Measurements from ENCODE around the gene PNO1.

Gene PNO1

GRCh38 chr2:68188831-68189230 is 31.1 kb downstream of the PNO1 start:
- peaks cover 64% of the 10 kb centered on the region for H3K79me2 ChIP-seq (ENCODE audit: insufficient read depth, low read depth)
- no peak overlapping the region for H3K9ac ChIP-seq
- H3K4me3 ChIP-seq (IDR thresholded peaks at IDR 0.05; ENCODE audit: insufficient read depth, low read depth, low read length): no peak overlapping the region
- TF ChIP-seq, protein P1, sequence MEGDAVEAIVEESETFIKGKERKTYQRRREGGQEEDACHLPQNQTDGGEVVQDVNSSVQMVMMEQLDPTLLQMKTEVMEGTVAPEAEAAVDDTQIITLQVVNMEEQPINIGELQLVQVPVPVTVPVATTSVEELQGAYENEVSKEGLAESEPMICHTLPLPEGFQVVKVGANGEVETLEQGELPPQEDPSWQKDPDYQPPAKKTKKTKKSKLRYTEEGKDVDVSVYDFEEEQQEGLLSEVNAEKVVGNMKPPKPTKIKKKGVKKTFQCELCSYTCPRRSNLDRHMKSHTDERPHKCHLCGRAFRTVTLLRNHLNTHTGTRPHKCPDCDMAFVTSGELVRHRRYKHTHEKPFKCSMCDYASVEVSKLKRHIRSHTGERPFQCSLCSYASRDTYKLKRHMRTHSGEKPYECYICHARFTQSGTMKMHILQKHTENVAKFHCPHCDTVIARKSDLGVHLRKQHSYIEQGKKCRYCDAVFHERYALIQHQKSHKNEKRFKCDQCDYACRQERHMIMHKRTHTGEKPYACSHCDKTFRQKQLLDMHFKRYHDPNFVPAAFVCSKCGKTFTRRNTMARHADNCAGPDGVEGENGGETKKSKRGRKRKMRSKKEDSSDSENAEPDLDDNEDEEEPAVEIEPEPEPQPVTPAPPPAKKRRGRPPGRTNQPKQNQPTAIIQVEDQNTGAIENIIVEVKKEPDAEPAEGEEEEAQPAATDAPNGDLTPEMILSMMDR (conservative IDR thresholded peaks at IDR 0.05; ENCODE audit: low read depth, low read length): no peak
- H3K4me2 ChIP-seq: no peak overlapping the region
- H3K4me1 ChIP-seq (ENCODE audit: low read depth, poor library complexity, severe bottlenecking): peaks cover 26% of the 10 kb centered on the region
- H3K36me3 ChIP-seq (ENCODE audit: insufficient read depth): peaks cover 6% of the 10 kb centered on the region; the same call in 1 of the 2 replicates
- H3K27ac ChIP-seq: no peak overlapping the region
- H2AFZ ChIP-seq (ENCODE audit: low read depth): no peak overlapping the region
- H4K20me1 ChIP-seq (ENCODE audit: insufficient read depth): peaks cover 29% of the 10 kb centered on the region; the same call in 1 of the 2 replicates
- no peaks in the 10 kb centered on the region for H3K27me3 ChIP-seq (ENCODE audit: insufficient read depth, low read depth)

GRCh38 chr2:68189991-68190784 is 32.5 kb downstream of the PNO1 start:
- no peak overlapping the region for H3K4me3 ChIP-seq (IDR thresholded peaks at IDR 0.05; ENCODE audit: insufficient read depth, low read depth, low read length)
- H3K4me2 ChIP-seq: no peak overlapping the region
- H3K9ac ChIP-seq: no peak overlapping the region
- peaks cover 6% of the 10 kb centered on the region; the same call in 1 of the 2 replicates for H3K36me3 ChIP-seq (ENCODE audit: insufficient read depth)
- TF ChIP-seq, protein P1 (conservative IDR thresholded peaks at IDR 0.05; ENCODE audit: low read depth, low read length): no peak
- H2AFZ ChIP-seq (ENCODE audit: low read depth): no peak overlapping the region
- peaks cover 36% of the 10 kb centered on the region for H4K20me1 ChIP-seq (ENCODE audit: insufficient read depth)
- H3K27me3 ChIP-seq (ENCODE audit: insufficient read depth, low read depth): no peaks in the 10 kb centered on the region
- no peak overlapping the region for H3K27ac ChIP-seq
- H3K4me1 ChIP-seq (ENCODE audit: low read depth, poor library complexity, severe bottlenecking): peaks cover 33% of the 10 kb centered on the region
- peaks cover 78% of the 10 kb centered on the region for H3K79me2 ChIP-seq (ENCODE audit: insufficient read depth, low read depth)

DNA sequence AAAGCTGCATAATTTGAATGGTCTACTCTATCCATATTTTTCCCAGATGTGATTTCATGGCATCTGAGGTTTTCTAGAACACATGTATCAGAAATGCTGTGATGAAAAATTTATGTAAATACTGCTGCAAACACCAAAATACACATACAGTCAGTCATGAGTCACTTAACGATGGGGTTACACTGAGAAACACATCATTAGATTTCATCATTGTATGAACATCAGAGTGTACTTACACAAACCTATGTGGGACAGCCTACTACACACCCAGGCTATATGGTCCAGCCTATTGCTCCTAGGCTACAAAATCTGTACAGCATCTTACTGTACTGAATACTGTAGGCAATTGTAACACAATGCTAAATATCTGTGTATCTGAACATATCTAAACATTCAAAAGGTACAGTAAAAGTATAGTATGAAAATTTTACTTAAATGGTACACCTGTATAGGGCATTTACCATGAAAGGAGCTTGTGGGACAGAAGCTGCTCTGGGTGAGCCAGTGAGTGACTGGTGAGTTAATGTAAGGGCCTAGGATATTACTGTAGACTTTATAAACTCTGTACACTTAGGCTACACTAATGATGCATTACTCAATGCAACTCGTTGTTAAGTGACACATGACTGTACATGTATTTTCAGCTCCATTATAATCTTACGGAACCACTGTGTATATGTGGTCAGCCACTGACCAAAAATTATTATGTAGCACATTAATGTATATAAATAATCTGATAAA is 33.5 kb downstream of the PNO1 start:
- H3K9ac ChIP-seq: no peak overlapping the region
- no peak overlapping the region for H3K27ac ChIP-seq

GRCh38 chr2:68193144-68193543 is 35.5 kb downstream of the PNO1 start:
- Histone ChIP-seq H3K4me2 (no peak overlapping the region), H3K27ac (no peak overlapping the region), H3K4me3 (IDR thresholded peaks at IDR 0.05; ENCODE audit: insufficient read depth, low read depth, low read length) (no peak overlapping the region), H3K27me3 (ENCODE audit: insufficient read depth, low read depth) (no peaks in the 10 kb centered on the region), H4K20me1 (ENCODE audit: insufficient read depth) (peaks cover 41% of the 10 kb centered on the region), H3K9ac (no peak overlapping the region), H3K36me3 (ENCODE audit: insufficient read depth) (no peaks in the 10 kb centered on the region), H2AFZ (ENCODE audit: low read depth) (no peak overlapping the region), H3K4me1 (ENCODE audit: low read depth, poor library complexity, severe bottlenecking) (peaks cover 52% of the 10 kb centered on the region), H3K79me2 (ENCODE audit: insufficient read depth, low read depth) (peaks cover 92% of the 10 kb centered on the region)
- TF ChIP-seq, protein P1 (conservative IDR thresholded peaks at IDR 0.05; ENCODE audit: low read depth, low read length): no peak

More for the DNA sequence above, 33.5 kb downstream of the PNO1 start:
- Histone ChIP-seq H3K4me2 (no peak overlapping the region), H4K20me1 (ENCODE audit: insufficient read depth) (peaks cover 40% of the 10 kb centered on the region), H2AFZ (ENCODE audit: low read depth) (no peak overlapping the region), H3K79me2 (ENCODE audit: insufficient read depth, low read depth) (peaks cover 85% of the 10 kb centered on the region), H3K27me3 (ENCODE audit: insufficient read depth, low read depth) (no peaks in the 10 kb centered on the region), H3K4me3 (IDR thresholded peaks at IDR 0.05; ENCODE audit: insufficient read depth, low read depth, low read length) (no peak overlapping the region), H3K36me3 (ENCODE audit: insufficient read depth) (no peaks in the 10 kb centered on the region), H3K4me1 (ENCODE audit: low read depth, poor library complexity, severe bottlenecking) (peaks cover 42% of the 10 kb centered on the region)
- TF ChIP-seq, protein P1 (conservative IDR thresholded peaks at IDR 0.05; ENCODE audit: low read depth, low read length): no peak
